K562 (cell line): Measurements from ENCODE around the gene SUPT3H.

Source experiments
- CEBPB ChIP-seq: fragments of 450-650 bp; IDR thresholded peaks from 2 replicates; pipeline ENCODE4 v1.6.1; 2016; ENCODE audit warnings: missing genetic modification characterization, missing compliant biosample characterization
- CHD1 ChIP-seq: fragments of 200-600 bp; sonication (generic); IDR thresholded peaks from one replicate; pipeline ENCODE4 v1.6.1; 2012; ENCODE audit warnings: mild to moderate bottlenecking, moderate library complexity, low read length, inconsistent platforms
- KAT8 ChIP-seq: fragments of 450-650 bp; IDR thresholded peaks from 2 replicates; pipeline ENCODE4 v1.6.1; 2016; ENCODE audit warnings: low read depth, mild to moderate bottlenecking
- MEF2A ChIP-seq: IDR thresholded peaks from 2 replicates; pipeline ENCODE4 v1.6.1; 2011; ENCODE audit warnings: low read depth, mild to moderate bottlenecking, low read length, moderate library complexity; ENCODE audit not compliant: control insufficient read depth
- NONO ChIP-seq, 2 experiments: fragments of 200-400 bp in 1 of 2; fragments of 450-650 bp in 1 of 2; formaldehyde crosslinking in 1 of 2; IDR thresholded peaks; 2 replicates each; pipeline ENCODE4 v1.6.1; 2017; ENCODE audit warnings: low read depth in 2 of 2, mild to moderate bottlenecking in 2 of 2, moderate library complexity in 2 of 2, low read length in 1 of 2
- POLR2A ChIP-seq: fragments of 450-650 bp; conservative IDR thresholded peaks from 2 replicates; pipeline ENCODE4 v1.6.1; 2016
- TF ChIP-seq, protein P1 (sequence below): IDR thresholded peaks from 2 replicates; pipeline ENCODE4 v1.6.1; 2012; ENCODE audit warnings: low read depth, low read length, improper control_type of control experiment, borderline replicate concordance
- TF ChIP-seq, protein P2 (sequence below): IDR thresholded peaks from 3 replicates; pipeline ENCODE4 v1.6.1; 2011; ENCODE audit warnings: borderline replicate concordance, mild to moderate bottlenecking; ENCODE audit not compliant: insufficient read length, insufficient read depth
- TF ChIP-seq, protein P3 (sequence below), 3 experiments: IDR thresholded peaks in 2 of 3; conservative IDR thresholded peaks in 1 of 3; 2 replicates each; pipeline ENCODE4 v1.5.1; 2011 to 2012; ENCODE audit warnings: low read length in 3 of 3, mild to moderate bottlenecking in 3 of 3, control low read depth in 2 of 3, improper control_type of control experiment in 1 of 3, inconsistent platforms in 1 of 3, low read depth in 1 of 3, mixed read lengths in 1 of 3, moderate library complexity in 1 of 3; ENCODE audit not compliant: insufficient read depth in 2 of 3

DNA sequence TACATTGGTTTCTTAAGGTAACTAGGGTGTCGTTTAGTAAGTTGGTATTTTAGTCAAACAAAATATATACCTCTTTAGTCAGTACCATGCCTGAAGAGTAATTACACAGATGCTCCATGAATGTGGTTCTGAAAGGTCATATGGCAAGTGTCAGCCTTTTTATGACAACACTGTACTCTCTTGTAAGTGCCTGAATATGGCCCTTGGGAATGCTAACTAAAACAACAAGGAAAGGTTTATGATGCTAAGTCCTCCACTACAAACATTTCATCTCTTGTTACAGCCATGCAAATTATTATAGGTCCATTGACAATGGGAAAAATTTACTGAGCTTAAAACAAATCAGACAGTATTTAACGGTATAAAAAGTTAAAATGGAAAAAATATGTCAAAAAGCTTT, 39.0 kb upstream of the SUPT3H start:
- TF ChIP-seq MEF2A (no peak), CEBPB (tag) (no peak), POLR2A (no peak), NONO (IDR thresholded peaks at IDR 0.05; ENCODE audit: low read depth in 2 of 2, low read length in 1 of 2) (no peak), KAT8 (no peak), CHD1 (no peak)
- TF ChIP-seq, protein P1, sequence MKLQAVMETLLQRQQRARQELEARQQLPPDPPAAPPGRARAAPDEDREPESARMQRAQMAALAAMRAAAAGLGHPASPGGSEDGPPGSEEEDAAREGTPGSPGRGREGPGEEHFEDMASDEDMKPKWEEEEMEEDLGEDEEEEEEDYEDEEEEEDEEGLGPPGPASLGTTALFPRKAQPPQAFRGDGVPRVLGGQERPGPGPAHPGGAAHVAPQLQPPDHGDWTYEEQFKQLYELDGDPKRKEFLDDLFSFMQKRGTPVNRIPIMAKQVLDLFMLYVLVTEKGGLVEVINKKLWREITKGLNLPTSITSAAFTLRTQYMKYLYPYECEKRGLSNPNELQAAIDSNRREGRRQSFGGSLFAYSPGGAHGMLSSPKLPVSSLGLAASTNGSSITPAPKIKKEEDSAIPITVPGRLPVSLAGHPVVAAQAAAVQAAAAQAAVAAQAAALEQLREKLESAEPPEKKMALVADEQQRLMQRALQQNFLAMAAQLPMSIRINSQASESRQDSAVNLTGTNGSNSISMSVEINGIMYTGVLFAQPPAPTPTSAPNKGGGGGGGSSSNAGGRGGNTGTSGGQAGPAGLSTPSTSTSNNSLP = no peak
- TF ChIP-seq, protein P2, sequence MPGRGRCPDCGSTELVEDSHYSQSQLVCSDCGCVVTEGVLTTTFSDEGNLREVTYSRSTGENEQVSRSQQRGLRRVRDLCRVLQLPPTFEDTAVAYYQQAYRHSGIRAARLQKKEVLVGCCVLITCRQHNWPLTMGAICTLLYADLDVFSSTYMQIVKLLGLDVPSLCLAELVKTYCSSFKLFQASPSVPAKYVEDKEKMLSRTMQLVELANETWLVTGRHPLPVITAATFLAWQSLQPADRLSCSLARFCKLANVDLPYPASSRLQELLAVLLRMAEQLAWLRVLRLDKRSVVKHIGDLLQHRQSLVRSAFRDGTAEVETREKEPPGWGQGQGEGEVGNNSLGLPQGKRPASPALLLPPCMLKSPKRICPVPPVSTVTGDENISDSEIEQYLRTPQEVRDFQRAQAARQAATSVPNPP = no peak
- TF ChIP-seq, protein P3, sequence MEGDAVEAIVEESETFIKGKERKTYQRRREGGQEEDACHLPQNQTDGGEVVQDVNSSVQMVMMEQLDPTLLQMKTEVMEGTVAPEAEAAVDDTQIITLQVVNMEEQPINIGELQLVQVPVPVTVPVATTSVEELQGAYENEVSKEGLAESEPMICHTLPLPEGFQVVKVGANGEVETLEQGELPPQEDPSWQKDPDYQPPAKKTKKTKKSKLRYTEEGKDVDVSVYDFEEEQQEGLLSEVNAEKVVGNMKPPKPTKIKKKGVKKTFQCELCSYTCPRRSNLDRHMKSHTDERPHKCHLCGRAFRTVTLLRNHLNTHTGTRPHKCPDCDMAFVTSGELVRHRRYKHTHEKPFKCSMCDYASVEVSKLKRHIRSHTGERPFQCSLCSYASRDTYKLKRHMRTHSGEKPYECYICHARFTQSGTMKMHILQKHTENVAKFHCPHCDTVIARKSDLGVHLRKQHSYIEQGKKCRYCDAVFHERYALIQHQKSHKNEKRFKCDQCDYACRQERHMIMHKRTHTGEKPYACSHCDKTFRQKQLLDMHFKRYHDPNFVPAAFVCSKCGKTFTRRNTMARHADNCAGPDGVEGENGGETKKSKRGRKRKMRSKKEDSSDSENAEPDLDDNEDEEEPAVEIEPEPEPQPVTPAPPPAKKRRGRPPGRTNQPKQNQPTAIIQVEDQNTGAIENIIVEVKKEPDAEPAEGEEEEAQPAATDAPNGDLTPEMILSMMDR (IDR thresholded peaks at IDR 0.05 in 2 of 3, conservative IDR thresholded peaks at IDR 0.05 in 1 of 3; ENCODE audit: insufficient read depth in 2 of 3, low read depth in 1 of 3, low read length in 3 of 3) = no peak
